PC-9 (cell line): ENCODE measurements around the gene ZPBP2. TPM values are rescaled to one million over a fixed set of nuclear protein-coding genes. Genes with fewer than 3 reads are reported as not detected.

Experiments
- BruUV-seq: library from RNA; stranded (reverse); fragments of 400-500 nt; replicated peaks from 2 replicates; lab custom pipeline; 2021; lab: Mats Ljungman, UMichigan
- CTCF ChIA-PET: fragments of 300-600 bp; sonication (Branson Sonifier 250); formaldehyde crosslinking; loops from one replicate; lab custom pipeline; 2022; ENCODE audit warnings: antibody characterized with exemption; lab: Charles Lee
- POLR2A ChIA-PET: fragments of 300-600 bp; sonication (Branson Sonifier 250); formaldehyde crosslinking; loops from one replicate; lab custom pipeline; 2022; ENCODE audit warnings: antibody characterized with exemption; ENCODE audit not compliant: unreplicated experiment; lab: Charles Lee
- DNase-seq, 2 experiments: peaks; one replicate each; pipeline versions ENCODE4 v3.0.0 to v3.0.0-alpha.2; 2015 to 2022; ENCODE audit warnings: mixed read lengths in 1 of 2
- H2AFZ ChIP-seq: fragments of 200-600 bp; sonication (generic); 2 replicates; pipeline ENCODE4 v1.8.1; 2017; ENCODE audit warnings: antibody characterized with exemption
- H3F3A ChIP-seq: fragments of 200-600 bp; sonication (generic); 2 replicates; pipeline ENCODE4 v1.8.1; 2017; ENCODE audit warnings: antibody characterized with exemption, mild to moderate bottlenecking, low read depth; ENCODE audit not compliant: insufficient read depth
- H3K27ac ChIP-seq: fragments of 200-600 bp; sonication (generic); 2 replicates; pipeline ENCODE4 v1.6.1; 2016; ENCODE audit warnings: mixed run types
- H3K27me3 ChIP-seq: fragments of 200-600 bp; sonication (generic); 2 replicates; pipeline ENCODE4 v1.6.1; 2016; ENCODE audit warnings: low read depth, mixed run types; ENCODE audit not compliant: insufficient read depth
- H3K36me3 ChIP-seq: fragments of 200-600 bp; sonication (generic); 2 replicates; pipeline ENCODE4 v1.6.1; 2016; ENCODE audit warnings: low read depth, mixed run types
- H3K4me1 ChIP-seq: fragments of 200-600 bp; sonication (generic); replicated peaks from 2 replicates; pipeline ENCODE4 v1.6.1; 2016; ENCODE audit warnings: mixed run types; ENCODE audit not compliant: insufficient read depth
- H3K4me2 ChIP-seq: fragments of 200-600 bp; sonication (generic); 2 replicates; pipeline ENCODE4 v1.6.1; 2017; ENCODE audit warnings: mixed run types
- H3K4me3 ChIP-seq: fragments of 200-600 bp; sonication (generic); 2 replicates; pipeline ENCODE4 v1.6.1; 2016; ENCODE audit warnings: mixed run types
- H3K79me2 ChIP-seq: fragments of 200-600 bp; sonication (generic); 2 replicates; pipeline ENCODE4 v1.6.1; 2017; ENCODE audit warnings: low read depth, mixed run types
- H3K9me2 ChIP-seq: fragments of 200-600 bp; sonication (generic); 2 replicates; pipeline ENCODE4 v1.8.1; 2017; ENCODE audit warnings: mild to moderate bottlenecking; ENCODE audit not compliant: insufficient read depth
- H3K9me3 ChIP-seq: fragments of 200-600 bp; sonication (generic); 2 replicates; pipeline ENCODE4 v1.8.1; 2016; ENCODE audit warnings: low read depth; ENCODE audit not compliant: insufficient read depth
- H4K20me1 ChIP-seq: fragments of 200-600 bp; sonication (generic); 2 replicates; pipeline ENCODE4 v1.8.1; 2017; ENCODE audit not compliant: insufficient read depth
- CTCF ChIP-seq: fragments of 200-600 bp; sonication (generic); conservative IDR thresholded peaks from 2 replicates; pipeline ENCODE4 v1.6.1; 2017; ENCODE audit warnings: mixed run types, antibody characterized with exemption, mild to moderate bottlenecking, moderate library complexity
- EZH2 ChIP-seq: fragments of 200-600 bp; sonication (generic); IDR thresholded peaks from 2 replicates; pipeline ENCODE4 v1.8.0; 2017; ENCODE audit warnings: antibody characterized with exemption, low read depth
- intact Hi-C: fragments of 100-400 bp; cut with micrococcal nuclease; formaldehyde crosslinking; loops from one replicate; pipeline ENCODE4 v1.10.0; 2022; ENCODE audit not compliant: unreplicated experiment
- total RNA-seq: library from RNA; stranded (reverse); gene quantifications from 2 replicates; pipeline ENCODE4 v1.2.3, GENCODE V29; 2021

The ZPBP2 gene
- total RNA-seq, 1 experiment from 2014 or later, result not detected

DNA sequence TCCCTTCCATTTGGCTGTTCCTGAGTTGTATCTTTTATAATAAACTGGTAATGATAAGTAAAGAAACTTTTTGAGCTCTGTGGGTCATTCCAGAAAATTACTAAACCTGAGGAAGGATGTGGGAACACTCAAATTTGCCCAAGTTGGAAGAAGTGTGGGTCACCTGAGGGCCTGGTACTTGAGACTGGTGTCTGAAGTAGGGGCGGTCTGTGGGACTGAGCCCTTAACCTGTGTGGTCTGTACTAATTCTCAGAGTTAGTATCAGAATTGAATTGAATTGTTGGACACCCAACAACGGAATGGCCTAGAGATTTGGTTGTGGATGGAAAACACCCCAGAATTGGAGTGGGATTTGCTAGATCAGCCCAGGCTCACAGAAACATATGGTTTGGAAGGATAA, 47.0 kb upstream of the ZPBP2 start:
- no peaks in the 10 kb centered on the region for H4K20me1 ChIP-seq
- no peak overlapping the region for H3K4me2 ChIP-seq
- H3K4me1 ChIP-seq, result no peaks in the 10 kb centered on the region
- TF ChIP-seq CTCF (no peak), EZH2 (no peak)
- no peaks in the 10 kb centered on the region for H3K36me3 ChIP-seq
- no peak overlapping the region for H3K27ac ChIP-seq
- no peak overlapping the region for H3K4me3 ChIP-seq
- intact Hi-C loops, result no loop called here
- peaks cover 17% of the 10 kb centered on the region for H3K9me3 ChIP-seq
- CTCF ChIA-PET, result no interaction called here
- no peaks in the 10 kb centered on the region for H3K27me3 ChIP-seq
- DNase-seq, result no peak
- POLR2A ChIA-PET, result interaction anchor here (1.0 kb wide), 1 partner anchor 584 kb away, joined by 5 read pairs; no protein-coding TSS in a partner anchor
- no TSS peak for BruUV-seq
- no peaks in the 10 kb centered on the region for H3K9me2 ChIP-seq
- peaks cover 4% of the 10 kb centered on the region; the same call in 1 of the 2 replicates for H3F3A ChIP-seq
- no peaks in the 10 kb centered on the region for H3K79me2 ChIP-seq
- H2AFZ ChIP-seq, result no peak overlapping the region

DNA sequence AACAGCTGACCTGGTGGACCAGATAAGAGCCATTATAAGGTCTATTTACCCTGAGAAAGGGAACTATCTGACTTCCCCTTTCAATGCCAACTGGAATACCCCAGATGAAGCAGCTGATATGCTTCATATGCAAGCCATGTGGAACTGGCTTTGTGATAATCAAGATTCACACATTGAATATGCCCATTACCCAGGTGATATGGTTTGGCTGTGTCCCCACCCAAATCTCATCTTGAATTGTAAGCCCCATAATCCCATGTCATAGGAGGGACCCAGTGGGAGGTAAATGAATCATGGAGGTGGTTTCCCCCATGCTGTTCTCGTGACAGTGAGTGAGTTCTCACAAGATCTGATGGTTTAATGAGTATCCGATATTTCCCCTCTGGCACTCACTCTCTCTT, 46.0 kb upstream of the ZPBP2 start:
- Histone ChIP-seq H3K4me1 (no peaks in the 10 kb centered on the region), H3K27me3 (no peaks in the 10 kb centered on the region), H3K36me3 (no peaks in the 10 kb centered on the region), H4K20me1 (no peaks in the 10 kb centered on the region), H2AFZ (no peak overlapping the region), H3K79me2 (no peaks in the 10 kb centered on the region), H3K4me2 (no peak overlapping the region), H3K9me2 (no peaks in the 10 kb centered on the region), H3K27ac (no peak overlapping the region), H3K4me3 (no peak overlapping the region), H3F3A (peaks cover 4% of the 10 kb centered on the region; the same call in 1 of the 2 replicates), H3K9me3 (peaks cover 17% of the 10 kb centered on the region)
- intact Hi-C loops, result no loop called here
- BruUV-seq, result no TSS peak
- POLR2A ChIA-PET, result no interaction called here
- DNase-seq, result no peak
- no peak for TF ChIP-seq EZH2
- no peak for TF ChIP-seq CTCF
- CTCF ChIA-PET, result no interaction called here

GRCh38 chr17:39823407-39824054, 44.5 kb upstream of the ZPBP2 start:
- POLR2A ChIA-PET, result interaction anchor here (0.5 kb wide), 1 partner anchor 62 kb away, joined by 3 read pairs; no protein-coding TSS in a partner anchor
- no TSS peak for BruUV-seq

More at GRCh38 chr17:39823407-39824054, 44.5 kb upstream of the ZPBP2 start:
- H3K4me2 ChIP-seq, result no peak overlapping the region
- intact Hi-C loops, result no loop called here
- H3K4me3 ChIP-seq, result no peak overlapping the region
- DNase-seq, result no peak
- peaks cover 4% of the 10 kb centered on the region; the same call in 1 of the 2 replicates for H3F3A ChIP-seq
- H3K79me2 ChIP-seq, result no peaks in the 10 kb centered on the region
- no peak overlapping the region for H2AFZ ChIP-seq
- H3K4me1 ChIP-seq, result peaks cover 5% of the 10 kb centered on the region
- no peak for TF ChIP-seq CTCF
- TF ChIP-seq EZH2, result no peak
- no peaks in the 10 kb centered on the region for H3K27me3 ChIP-seq
- H3K9me2 ChIP-seq, result no peaks in the 10 kb centered on the region
- no peaks in the 10 kb centered on the region for H3K36me3 ChIP-seq
- H4K20me1 ChIP-seq, result no peaks in the 10 kb centered on the region
- no peak overlapping the region for H3K27ac ChIP-seq
- H3K9me3 ChIP-seq, result peaks cover 17% of the 10 kb centered on the region
- CTCF ChIA-PET, result no interaction called here
